Neural cell (in vitro differentiated cells): ENCODE data around the gene VPREB1. TPM values are rescaled to one million over a fixed set of nuclear protein-coding genes. Genes with fewer than 3 reads are reported as not detected.

Experiments used
- H2AFZ ChIP-seq: fragments of 200-600, 300-800 bp; sonication (generic), shearing (Covaris generic); 2 replicates; pipeline ENCODE4 v1.6.0; 2014; ENCODE audit warnings: low read depth, mild to moderate bottlenecking, antibody characterized with exemption, low read length, moderate library complexity
- H3F3A ChIP-seq: fragments of 200-600 bp; shearing (Covaris generic); 2 replicates; pipeline ENCODE4 v1.6.1; 2016; ENCODE audit warnings: mild to moderate bottlenecking, moderate library complexity, mixed read lengths, antibody characterized with exemption, low read length; ENCODE audit not compliant: insufficient read depth, poor library complexity, severe bottlenecking
- H3K27ac ChIP-seq: fragments of 200-600, 300-800 bp; sonication (generic), shearing (Covaris generic); 2 replicates; pipeline ENCODE4 v1.5.1; 2014; ENCODE audit warnings: mild to moderate bottlenecking, low read length, moderate library complexity
- H3K27me3 ChIP-seq: fragments of 300-800, 200-600 bp; sonication (generic), shearing (Covaris generic); 2 replicates; pipeline ENCODE4 v1.6.0; 2014; ENCODE audit warnings: mild to moderate bottlenecking, low read depth, low read length, moderate library complexity; ENCODE audit not compliant: insufficient read depth
- H3K36me3 ChIP-seq: fragments of 300-800, 200-600 bp; sonication (generic), shearing (Covaris generic); 2 replicates; pipeline ENCODE4 v1.5.1; 2014; ENCODE audit warnings: mild to moderate bottlenecking, antibody characterized with exemption, low read length, moderate library complexity; ENCODE audit not compliant: insufficient read depth
- H3K4me2 ChIP-seq: fragments of 300-800, 200-600 bp; sonication (generic), shearing (Covaris generic); 2 replicates; pipeline ENCODE4 v1.6.0; 2014; ENCODE audit warnings: mild to moderate bottlenecking, low read length
- H3K4me3 ChIP-seq: fragments of 300-800, 200-600 bp; sonication (generic), shearing (Covaris generic); 2 replicates; pipeline ENCODE4 v1.5.1; 2014; ENCODE audit warnings: mild to moderate bottlenecking, low read length, moderate library complexity
- H3K79me2 ChIP-seq: fragments of 200-600 bp; shearing (Covaris generic); replicated peaks from 2 replicates; pipeline ENCODE4 v1.6.0; 2014; ENCODE audit warnings: mild to moderate bottlenecking, low read length, moderate library complexity; ENCODE audit not compliant: insufficient read depth
- H3K9ac ChIP-seq: fragments of 300-800, 200-600 bp; sonication (generic), shearing (Covaris generic); 2 replicates; pipeline ENCODE4 v1.6.1; 2016; ENCODE audit warnings: mild to moderate bottlenecking, low read length, mixed read lengths
- H3K9me2 ChIP-seq: fragments of 200-600 bp; shearing (Covaris generic); 2 replicates; pipeline ENCODE4 v1.6.1; 2016; ENCODE audit warnings: mild to moderate bottlenecking, low read length, mixed read lengths; ENCODE audit not compliant: insufficient read depth
- H3K9me3 ChIP-seq: fragments of 200-600, 300-800 bp; sonication (generic), shearing (Covaris generic); 2 replicates; pipeline ENCODE4 v1.6.1; 2016; ENCODE audit warnings: mild to moderate bottlenecking, mixed run types, low read length, moderate library complexity, mixed read lengths
- H4K20me1 ChIP-seq: fragments of 200-600 bp; shearing (Covaris generic); 2 replicates; pipeline ENCODE4 v1.6.1; 2016; ENCODE audit warnings: mild to moderate bottlenecking, mixed run types; ENCODE audit not compliant: insufficient read depth
- EP300 ChIP-seq: fragments of 450-650 bp; conservative IDR thresholded peaks from 2 replicates; pipeline ENCODE4 v1.6.1; 2014; ENCODE audit warnings: antibody characterized with exemption, mild to moderate bottlenecking, moderate library complexity; ENCODE audit not compliant: poor library complexity, severe bottlenecking
- EZH2 ChIP-seq: fragments of 200-600, 300-800 bp; shearing (Covaris generic), sonication (generic); IDR thresholded peaks from 2 replicates; pipeline ENCODE4 v1.6.1; 2014; ENCODE audit warnings: antibody characterized with exemption, low read length, borderline replicate concordance, mild to moderate bottlenecking; ENCODE audit not compliant: insufficient read depth, poor library complexity, severe bottlenecking
- MXI1 ChIP-seq: fragments of 450-650 bp; conservative IDR thresholded peaks from 2 replicates; pipeline ENCODE4 v1.6.1; 2014; ENCODE audit warnings: antibody characterized with exemption, mild to moderate bottlenecking; ENCODE audit not compliant: poor library complexity, severe bottlenecking
- POLR2AphosphoS5 ChIP-seq: IDR thresholded peaks from 2 replicates; pipeline ENCODE4 v1.6.1; 2012
- RAD21 ChIP-seq: fragments of 450-650 bp; conservative IDR thresholded peaks from 2 replicates; pipeline ENCODE4 v1.6.1; 2014; ENCODE audit warnings: antibody characterized with exemption, mild to moderate bottlenecking, moderate library complexity
- SMC3 ChIP-seq: fragments of 450-650 bp; conservative IDR thresholded peaks from 2 replicates; pipeline ENCODE4 v1.6.1; 2014; ENCODE audit warnings: antibody characterized with exemption, mild to moderate bottlenecking, moderate library complexity; ENCODE audit not compliant: poor library complexity
- TAF1 ChIP-seq: IDR thresholded peaks from 2 replicates; pipeline ENCODE4 v1.6.1; 2012; ENCODE audit warnings: low read depth
- polyA plus RNA-seq: library from polyadenylated mRNA; depleted of rRNA; stranded (reverse); fragments of >200 nt; gene quantifications from 2 replicates; pipeline ENCODE4 v1.2.3, GENCODE V29; 2014
- TF ChIP-seq, protein P1 (sequence below): IDR thresholded peaks from 2 replicates; pipeline ENCODE4 v1.6.1; 2012; ENCODE audit warnings: borderline replicate concordance
- TF ChIP-seq, protein P2 (sequence below): fragments of 450-650 bp; IDR thresholded peaks from 2 replicates; pipeline ENCODE4 v1.5.1; 2014; ENCODE audit warnings: antibody characterized with exemption, mild to moderate bottlenecking, moderate library complexity; ENCODE audit not compliant: poor library complexity, severe bottlenecking

VPREB1 gene
- polyA plus RNA-seq, 1 donor from 2014 or later = not detected

GRCh38 chr22:22228921-22229320, 15.7 kb upstream of the VPREB1 start:
- H2AFZ ChIP-seq = no peak overlapping the region
- H3K4me3 ChIP-seq = no peak overlapping the region
- no peak for TF ChIP-seq MXI1
- TF ChIP-seq, protein P1, sequence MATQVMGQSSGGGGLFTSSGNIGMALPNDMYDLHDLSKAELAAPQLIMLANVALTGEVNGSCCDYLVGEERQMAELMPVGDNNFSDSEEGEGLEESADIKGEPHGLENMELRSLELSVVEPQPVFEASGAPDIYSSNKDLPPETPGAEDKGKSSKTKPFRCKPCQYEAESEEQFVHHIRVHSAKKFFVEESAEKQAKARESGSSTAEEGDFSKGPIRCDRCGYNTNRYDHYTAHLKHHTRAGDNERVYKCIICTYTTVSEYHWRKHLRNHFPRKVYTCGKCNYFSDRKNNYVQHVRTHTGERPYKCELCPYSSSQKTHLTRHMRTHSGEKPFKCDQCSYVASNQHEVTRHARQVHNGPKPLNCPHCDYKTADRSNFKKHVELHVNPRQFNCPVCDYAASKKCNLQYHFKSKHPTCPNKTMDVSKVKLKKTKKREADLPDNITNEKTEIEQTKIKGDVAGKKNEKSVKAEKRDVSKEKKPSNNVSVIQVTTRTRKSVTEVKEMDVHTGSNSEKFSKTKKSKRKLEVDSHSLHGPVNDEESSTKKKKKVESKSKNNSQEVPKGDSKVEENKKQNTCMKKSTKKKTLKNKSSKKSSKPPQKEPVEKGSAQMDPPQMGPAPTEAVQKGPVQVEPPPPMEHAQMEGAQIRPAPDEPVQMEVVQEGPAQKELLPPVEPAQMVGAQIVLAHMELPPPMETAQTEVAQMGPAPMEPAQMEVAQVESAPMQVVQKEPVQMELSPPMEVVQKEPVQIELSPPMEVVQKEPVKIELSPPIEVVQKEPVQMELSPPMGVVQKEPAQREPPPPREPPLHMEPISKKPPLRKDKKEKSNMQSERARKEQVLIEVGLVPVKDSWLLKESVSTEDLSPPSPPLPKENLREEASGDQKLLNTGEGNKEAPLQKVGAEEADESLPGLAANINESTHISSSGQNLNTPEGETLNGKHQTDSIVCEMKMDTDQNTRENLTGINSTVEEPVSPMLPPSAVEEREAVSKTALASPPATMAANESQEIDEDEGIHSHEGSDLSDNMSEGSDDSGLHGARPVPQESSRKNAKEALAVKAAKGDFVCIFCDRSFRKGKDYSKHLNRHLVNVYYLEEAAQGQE = no peak
- no peak for TF ChIP-seq POLR2AphosphoS5
- TF ChIP-seq EZH2 = no peak
- TF ChIP-seq, protein P2, sequence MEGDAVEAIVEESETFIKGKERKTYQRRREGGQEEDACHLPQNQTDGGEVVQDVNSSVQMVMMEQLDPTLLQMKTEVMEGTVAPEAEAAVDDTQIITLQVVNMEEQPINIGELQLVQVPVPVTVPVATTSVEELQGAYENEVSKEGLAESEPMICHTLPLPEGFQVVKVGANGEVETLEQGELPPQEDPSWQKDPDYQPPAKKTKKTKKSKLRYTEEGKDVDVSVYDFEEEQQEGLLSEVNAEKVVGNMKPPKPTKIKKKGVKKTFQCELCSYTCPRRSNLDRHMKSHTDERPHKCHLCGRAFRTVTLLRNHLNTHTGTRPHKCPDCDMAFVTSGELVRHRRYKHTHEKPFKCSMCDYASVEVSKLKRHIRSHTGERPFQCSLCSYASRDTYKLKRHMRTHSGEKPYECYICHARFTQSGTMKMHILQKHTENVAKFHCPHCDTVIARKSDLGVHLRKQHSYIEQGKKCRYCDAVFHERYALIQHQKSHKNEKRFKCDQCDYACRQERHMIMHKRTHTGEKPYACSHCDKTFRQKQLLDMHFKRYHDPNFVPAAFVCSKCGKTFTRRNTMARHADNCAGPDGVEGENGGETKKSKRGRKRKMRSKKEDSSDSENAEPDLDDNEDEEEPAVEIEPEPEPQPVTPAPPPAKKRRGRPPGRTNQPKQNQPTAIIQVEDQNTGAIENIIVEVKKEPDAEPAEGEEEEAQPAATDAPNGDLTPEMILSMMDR = no peak
- no peak for TF ChIP-seq RAD21
- TF ChIP-seq SMC3 = no peak
- no peak for TF ChIP-seq EP300
- TF ChIP-seq TAF1 = no peak
- no peaks in the 10 kb centered on the region for H3F3A ChIP-seq
- H3K36me3 ChIP-seq = no peaks in the 10 kb centered on the region
- H3K9me2 ChIP-seq = no peaks in the 10 kb centered on the region
- no peaks in the 10 kb centered on the region for H3K9me3 ChIP-seq
- H3K9ac ChIP-seq = no peak overlapping the region
- no peaks in the 10 kb centered on the region for H3K79me2 ChIP-seq
- no peaks in the 10 kb centered on the region for H3K27me3 ChIP-seq
- H3K4me2 ChIP-seq = no peak overlapping the region
- H4K20me1 ChIP-seq = no peaks in the 10 kb centered on the region
- H3K27ac ChIP-seq = no peak overlapping the region

- no peaks in the 10 kb centered on the region for H3K9me3 ChIP-seq
- H3K79me2 ChIP-seq = no peaks in the 10 kb centered on the region
- no peaks in the 10 kb centered on the region for H3K36me3 ChIP-seq
- no peak overlapping the region for H3K27ac ChIP-seq
- H3F3A ChIP-seq = no peaks in the 10 kb centered on the region
- no peaks in the 10 kb centered on the region for H4K20me1 ChIP-seq
- no peak overlapping the region for H3K4me3 ChIP-seq
- no peaks in the 10 kb centered on the region for H3K27me3 ChIP-seq
- H2AFZ ChIP-seq = no peak overlapping the region
- H3K4me2 ChIP-seq = no peak overlapping the region
- no peaks in the 10 kb centered on the region for H3K9me2 ChIP-seq
- TF ChIP-seq, protein P1 = no peak
- TF ChIP-seq TAF1 (no peak), SMC3 (no peak), EZH2 (no peak), MXI1 (no peak), EP300 (no peak), RAD21 (no peak), POLR2AphosphoS5 (no peak)
- TF ChIP-seq, protein P2 = no peak
- no peak overlapping the region for H3K9ac ChIP-seq
These were observed 14.7 kb upstream of the VPREB1 start for GRCh38 chr22:22229683-22230420.
